GM23338 (cell line): ENCODE data around the gene FUT3.

Experiments used
- CREB1 ChIP-seq: fragments of 250-450 bp; sonication (Bioruptor Pico); IDR thresholded peaks from 2 replicates; pipeline ENCODE4 v1.5.0; 2020; ENCODE audit warnings: low read depth, mild to moderate bottlenecking, moderate library complexity
- EZH2 ChIP-seq: fragments of 200-600 bp; sonication (generic); IDR thresholded peaks from one replicate; pipeline ENCODE4 v1.8.0; 2017; ENCODE audit warnings: antibody characterized with exemption, mild to moderate bottlenecking, low read depth; ENCODE audit not compliant: unreplicated experiment
- EZH2phosphoT487 ChIP-seq: fragments of 200-600 bp; sonication (generic); IDR thresholded peaks from one replicate; pipeline ENCODE4 v1.8.1; 2018; ENCODE audit warnings: antibody characterized with exemption; ENCODE audit not compliant: unreplicated experiment
- JUNB ChIP-seq: IDR thresholded peaks from one replicate; pipeline ENCODE4 v1.6.1; 2016; ENCODE audit warnings: antibody characterized with exemption; ENCODE audit not compliant: unreplicated experiment
- NANOG ChIP-seq: IDR thresholded peaks from 2 replicates; pipeline ENCODE4 v1.6.1; 2016; ENCODE audit warnings: antibody characterized with exemption, borderline replicate concordance
- POLR2AphosphoS5 ChIP-seq: IDR thresholded peaks from 2 replicates; pipeline ENCODE4 v1.6.1; 2016; ENCODE audit warnings: antibody characterized with exemption, low read depth
- ZNF114 ChIP-seq: fragments of 250-450 bp; sonication (Bioruptor Pico); IDR thresholded peaks from 2 replicates; pipeline ENCODE4 v1.5.0; 2020; ENCODE audit warnings: mild to moderate bottlenecking, moderate library complexity
- ZNF331 ChIP-seq: fragments of 250-450 bp; sonication (Bioruptor Pico); IDR thresholded peaks from 2 replicates; pipeline ENCODE4 v1.5.0; 2020; ENCODE audit warnings: low read depth, mild to moderate bottlenecking, moderate library complexity
- TF ChIP-seq, protein P1 (sequence below), 2 experiments: fragments of 200-600 bp in 1 of 2; sonication (generic) in 1 of 2; conservative IDR thresholded peaks; 2 replicates each; pipeline versions ENCODE4 v1.5.1 to v1.6.1; 2016 to 2017; ENCODE audit warnings: antibody characterized with exemption in 2 of 2, low read depth in 2 of 2, mild to moderate bottlenecking in 2 of 2, moderate library complexity in 1 of 2
- TF ChIP-seq, protein P2 (sequence below): IDR thresholded peaks from one replicate; pipeline ENCODE4 v1.6.1; 2018; ENCODE audit warnings: antibody characterized with exemption; ENCODE audit not compliant: unreplicated experiment
- TF ChIP-seq, protein P3 (sequence below): IDR thresholded peaks from 2 replicates; pipeline ENCODE4 v1.6.1; 2016; ENCODE audit warnings: antibody characterized with exemption
- TF ChIP-seq, protein P4 (sequence below): fragments of 250-450 bp; sonication (Bioruptor Pico); IDR thresholded peaks from 2 replicates; pipeline ENCODE4 v1.5.0; 2020; ENCODE audit warnings: mild to moderate bottlenecking, moderate library complexity

DNA sequence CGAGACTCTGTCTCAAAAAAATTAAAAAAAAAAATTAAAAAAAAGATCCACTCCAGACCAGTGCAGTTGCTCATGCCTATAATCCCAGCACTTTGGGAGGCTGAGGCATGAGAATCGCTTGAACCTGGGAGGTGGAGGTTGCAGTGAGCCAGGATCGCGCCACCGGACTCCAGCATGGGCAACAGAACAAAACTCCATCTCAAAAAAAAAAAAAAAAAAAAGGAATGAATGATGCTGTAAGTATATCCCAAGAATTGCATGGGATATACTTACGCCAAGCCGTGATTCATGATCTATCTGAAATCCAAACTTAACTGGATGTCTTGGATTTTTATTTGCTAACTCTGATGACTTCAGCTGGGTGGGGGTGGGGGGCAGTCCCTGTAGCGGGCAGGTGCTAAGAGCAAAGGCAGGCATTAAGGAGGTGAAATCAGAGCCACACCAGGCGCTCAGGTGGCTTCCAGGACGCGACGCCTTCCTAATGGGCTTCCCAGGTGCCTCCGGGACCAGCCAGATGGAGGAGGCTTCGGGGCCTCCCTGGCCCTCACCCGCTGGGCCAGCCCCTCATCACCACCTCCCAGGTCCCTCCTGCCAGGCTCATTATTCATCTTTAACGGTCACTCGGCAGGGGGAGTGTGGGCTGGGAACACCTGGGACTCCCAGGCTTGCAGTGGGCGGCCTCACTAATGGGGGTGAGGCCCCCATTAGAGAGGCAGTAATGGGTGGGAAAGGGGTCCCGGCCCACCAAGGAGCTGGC is 30.5 kb upstream of the FUT3 start:
- TF ChIP-seq, protein P1, sequence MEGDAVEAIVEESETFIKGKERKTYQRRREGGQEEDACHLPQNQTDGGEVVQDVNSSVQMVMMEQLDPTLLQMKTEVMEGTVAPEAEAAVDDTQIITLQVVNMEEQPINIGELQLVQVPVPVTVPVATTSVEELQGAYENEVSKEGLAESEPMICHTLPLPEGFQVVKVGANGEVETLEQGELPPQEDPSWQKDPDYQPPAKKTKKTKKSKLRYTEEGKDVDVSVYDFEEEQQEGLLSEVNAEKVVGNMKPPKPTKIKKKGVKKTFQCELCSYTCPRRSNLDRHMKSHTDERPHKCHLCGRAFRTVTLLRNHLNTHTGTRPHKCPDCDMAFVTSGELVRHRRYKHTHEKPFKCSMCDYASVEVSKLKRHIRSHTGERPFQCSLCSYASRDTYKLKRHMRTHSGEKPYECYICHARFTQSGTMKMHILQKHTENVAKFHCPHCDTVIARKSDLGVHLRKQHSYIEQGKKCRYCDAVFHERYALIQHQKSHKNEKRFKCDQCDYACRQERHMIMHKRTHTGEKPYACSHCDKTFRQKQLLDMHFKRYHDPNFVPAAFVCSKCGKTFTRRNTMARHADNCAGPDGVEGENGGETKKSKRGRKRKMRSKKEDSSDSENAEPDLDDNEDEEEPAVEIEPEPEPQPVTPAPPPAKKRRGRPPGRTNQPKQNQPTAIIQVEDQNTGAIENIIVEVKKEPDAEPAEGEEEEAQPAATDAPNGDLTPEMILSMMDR (conservative IDR thresholded peaks at IDR 0.05; ENCODE audit: low read depth in 2 of 2) = no peak
- TF ChIP-seq EZH2 (no peak), POLR2AphosphoS5 (no peak), JUNB (no peak), EZH2phosphoT487 (no peak), ZNF331 (CRISPR knock-in tag) (no peak), CREB1 (CRISPR knock-in tag) (no peak), NANOG (no peak), ZNF114 (CRISPR knock-in tag) (no peak)
- TF ChIP-seq, protein P2, sequence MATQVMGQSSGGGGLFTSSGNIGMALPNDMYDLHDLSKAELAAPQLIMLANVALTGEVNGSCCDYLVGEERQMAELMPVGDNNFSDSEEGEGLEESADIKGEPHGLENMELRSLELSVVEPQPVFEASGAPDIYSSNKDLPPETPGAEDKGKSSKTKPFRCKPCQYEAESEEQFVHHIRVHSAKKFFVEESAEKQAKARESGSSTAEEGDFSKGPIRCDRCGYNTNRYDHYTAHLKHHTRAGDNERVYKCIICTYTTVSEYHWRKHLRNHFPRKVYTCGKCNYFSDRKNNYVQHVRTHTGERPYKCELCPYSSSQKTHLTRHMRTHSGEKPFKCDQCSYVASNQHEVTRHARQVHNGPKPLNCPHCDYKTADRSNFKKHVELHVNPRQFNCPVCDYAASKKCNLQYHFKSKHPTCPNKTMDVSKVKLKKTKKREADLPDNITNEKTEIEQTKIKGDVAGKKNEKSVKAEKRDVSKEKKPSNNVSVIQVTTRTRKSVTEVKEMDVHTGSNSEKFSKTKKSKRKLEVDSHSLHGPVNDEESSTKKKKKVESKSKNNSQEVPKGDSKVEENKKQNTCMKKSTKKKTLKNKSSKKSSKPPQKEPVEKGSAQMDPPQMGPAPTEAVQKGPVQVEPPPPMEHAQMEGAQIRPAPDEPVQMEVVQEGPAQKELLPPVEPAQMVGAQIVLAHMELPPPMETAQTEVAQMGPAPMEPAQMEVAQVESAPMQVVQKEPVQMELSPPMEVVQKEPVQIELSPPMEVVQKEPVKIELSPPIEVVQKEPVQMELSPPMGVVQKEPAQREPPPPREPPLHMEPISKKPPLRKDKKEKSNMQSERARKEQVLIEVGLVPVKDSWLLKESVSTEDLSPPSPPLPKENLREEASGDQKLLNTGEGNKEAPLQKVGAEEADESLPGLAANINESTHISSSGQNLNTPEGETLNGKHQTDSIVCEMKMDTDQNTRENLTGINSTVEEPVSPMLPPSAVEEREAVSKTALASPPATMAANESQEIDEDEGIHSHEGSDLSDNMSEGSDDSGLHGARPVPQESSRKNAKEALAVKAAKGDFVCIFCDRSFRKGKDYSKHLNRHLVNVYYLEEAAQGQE = no peak
- TF ChIP-seq, protein P3, sequence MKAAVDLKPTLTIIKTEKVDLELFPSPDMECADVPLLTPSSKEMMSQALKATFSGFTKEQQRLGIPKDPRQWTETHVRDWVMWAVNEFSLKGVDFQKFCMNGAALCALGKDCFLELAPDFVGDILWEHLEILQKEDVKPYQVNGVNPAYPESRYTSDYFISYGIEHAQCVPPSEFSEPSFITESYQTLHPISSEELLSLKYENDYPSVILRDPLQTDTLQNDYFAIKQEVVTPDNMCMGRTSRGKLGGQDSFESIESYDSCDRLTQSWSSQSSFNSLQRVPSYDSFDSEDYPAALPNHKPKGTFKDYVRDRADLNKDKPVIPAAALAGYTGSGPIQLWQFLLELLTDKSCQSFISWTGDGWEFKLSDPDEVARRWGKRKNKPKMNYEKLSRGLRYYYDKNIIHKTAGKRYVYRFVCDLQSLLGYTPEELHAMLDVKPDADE = no peak
- TF ChIP-seq, protein P4, sequence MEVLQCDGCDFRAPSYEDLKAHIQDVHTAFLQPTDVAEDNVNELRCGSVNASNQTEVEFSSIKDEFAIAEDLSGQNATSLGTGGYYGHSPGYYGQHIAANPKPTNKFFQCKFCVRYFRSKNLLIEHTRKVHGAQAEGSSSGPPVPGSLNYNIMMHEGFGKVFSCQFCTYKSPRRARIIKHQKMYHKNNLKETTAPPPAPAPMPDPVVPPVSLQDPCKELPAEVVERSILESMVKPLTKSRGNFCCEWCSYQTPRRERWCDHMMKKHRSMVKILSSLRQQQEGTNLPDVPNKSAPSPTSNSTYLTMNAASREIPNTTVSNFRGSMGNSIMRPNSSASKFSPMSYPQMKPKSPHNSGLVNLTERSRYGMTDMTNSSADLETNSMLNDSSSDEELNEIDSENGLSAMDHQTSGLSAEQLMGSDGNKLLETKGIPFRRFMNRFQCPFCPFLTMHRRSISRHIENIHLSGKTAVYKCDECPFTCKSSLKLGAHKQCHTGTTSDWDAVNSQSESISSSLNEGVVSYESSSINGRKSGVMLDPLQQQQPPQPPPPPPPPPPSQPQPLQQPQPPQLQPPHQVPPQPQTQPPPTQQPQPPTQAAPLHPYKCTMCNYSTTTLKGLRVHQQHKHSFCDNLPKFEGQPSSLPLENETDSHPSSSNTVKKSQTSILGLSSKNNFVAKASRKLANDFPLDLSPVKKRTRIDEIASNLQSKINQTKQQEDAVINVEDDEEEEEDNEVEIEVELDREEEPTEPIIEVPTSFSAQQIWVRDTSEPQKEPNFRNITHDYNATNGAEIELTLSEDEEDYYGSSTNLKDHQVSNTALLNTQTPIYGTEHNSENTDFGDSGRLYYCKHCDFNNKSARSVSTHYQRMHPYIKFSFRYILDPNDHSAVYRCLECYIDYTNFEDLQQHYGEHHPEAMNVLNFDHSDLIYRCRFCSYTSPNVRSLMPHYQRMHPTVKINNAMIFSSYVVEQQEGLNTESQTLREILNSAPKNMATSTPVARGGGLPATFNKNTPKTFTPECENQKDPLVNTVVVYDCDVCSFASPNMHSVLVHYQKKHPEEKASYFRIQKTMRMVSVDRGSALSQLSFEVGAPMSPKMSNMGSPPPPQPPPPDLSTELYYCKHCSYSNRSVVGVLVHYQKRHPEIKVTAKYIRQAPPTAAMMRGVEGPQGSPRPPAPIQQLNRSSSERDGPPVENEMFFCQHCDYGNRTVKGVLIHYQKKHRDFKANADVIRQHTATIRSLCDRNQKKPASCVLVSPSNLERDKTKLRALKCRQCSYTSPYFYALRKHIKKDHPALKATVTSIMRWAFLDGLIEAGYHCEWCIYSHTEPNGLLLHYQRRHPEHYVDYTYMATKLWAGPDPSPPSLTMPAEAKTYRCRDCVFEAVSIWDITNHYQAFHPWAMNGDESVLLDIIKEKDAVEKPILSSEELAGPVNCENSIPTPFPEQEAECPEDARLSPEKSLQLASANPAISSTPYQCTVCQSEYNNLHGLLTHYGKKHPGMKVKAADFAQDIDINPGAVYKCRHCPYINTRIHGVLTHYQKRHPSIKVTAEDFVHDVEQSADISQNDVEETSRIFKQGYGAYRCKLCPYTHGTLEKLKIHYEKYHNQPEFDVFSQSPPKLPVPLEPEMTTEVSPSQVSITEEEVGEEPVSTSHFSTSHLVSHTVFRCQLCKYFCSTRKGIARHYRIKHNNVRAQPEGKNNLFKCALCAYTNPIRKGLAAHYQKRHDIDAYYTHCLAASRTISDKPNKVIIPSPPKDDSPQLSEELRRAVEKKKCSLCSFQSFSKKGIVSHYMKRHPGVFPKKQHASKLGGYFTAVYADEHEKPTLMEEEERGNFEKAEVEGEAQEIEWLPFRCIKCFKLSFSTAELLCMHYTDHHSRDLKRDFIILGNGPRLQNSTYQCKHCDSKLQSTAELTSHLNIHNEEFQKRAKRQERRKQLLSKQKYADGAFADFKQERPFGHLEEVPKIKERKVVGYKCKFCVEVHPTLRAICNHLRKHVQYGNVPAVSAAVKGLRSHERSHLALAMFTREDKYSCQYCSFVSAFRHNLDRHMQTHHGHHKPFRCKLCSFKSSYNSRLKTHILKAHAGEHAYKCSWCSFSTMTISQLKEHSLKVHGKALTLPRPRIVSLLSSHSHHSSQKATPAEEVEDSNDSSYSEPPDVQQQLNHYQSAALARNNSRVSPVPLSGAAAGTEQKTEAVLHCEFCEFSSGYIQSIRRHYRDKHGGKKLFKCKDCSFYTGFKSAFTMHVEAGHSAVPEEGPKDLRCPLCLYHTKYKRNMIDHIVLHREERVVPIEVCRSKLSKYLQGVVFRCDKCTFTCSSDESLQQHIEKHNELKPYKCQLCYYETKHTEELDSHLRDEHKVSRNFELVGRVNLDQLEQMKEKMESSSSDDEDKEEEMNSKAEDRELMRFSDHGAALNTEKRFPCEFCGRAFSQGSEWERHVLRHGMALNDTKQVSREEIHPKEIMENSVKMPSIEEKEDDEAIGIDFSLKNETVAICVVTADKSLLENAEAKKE (CRISPR knock-in tag) = no peak
